Activated naive CD8-positive, alpha-beta T cell treated with anti-CD3 and anti-CD28 coated beads, Interleukin-2, amount 10 ng/mL, durations not matched to agents 7 days and 5 days (primary cell): ENCODE measurements around the gene NIPBL. TPM values are rescaled to one million over a fixed set of nuclear protein-coding genes. Genes with fewer than 3 reads are reported as not detected.
"Not testable (repeated sequence)": the region's sequence is repeated elsewhere in the genome, so short reads cannot be mapped to it uniquely, and the experiment has no call there.

ENCODE experiments used
- ATAC-seq: fragments of 150-1000 bp; cut with Tn5 transposase; one replicate; pipeline ENCODE4 v1.10.0; 2021; ENCODE audit warnings: low read depth, moderate library complexity
- POLR2A ChIA-PET: fragments of 350-600 bp; sonication (Branson Sonifier 250); formaldehyde crosslinking; loops from one replicate; lab custom pipeline; 2021; ENCODE audit warnings: antibody characterized with exemption; lab: Charles Lee
- DNase-seq: peaks from one replicate; pipeline ENCODE4 v3.0.0; 2021
- H3K27ac Mint-ChIP-seq: one replicate; pipeline ENCODE4 v1.8.0; 2022; ENCODE audit warnings: mild to moderate bottlenecking, mixed read lengths
- H3K27me3 Mint-ChIP-seq: one replicate; pipeline ENCODE4 v1.8.0; 2022; ENCODE audit warnings: mild to moderate bottlenecking, moderate library complexity, mixed read lengths
- H3K36me3 Mint-ChIP-seq: one replicate; pipeline ENCODE4 v1.8.0; 2021; ENCODE audit warnings: mild to moderate bottlenecking, mixed read lengths
- H3K4me1 Mint-ChIP-seq: one replicate; pipeline ENCODE4 v1.8.0; 2021; ENCODE audit warnings: mixed read lengths
- H3K4me3 Mint-ChIP-seq: one replicate; pipeline ENCODE4 v1.8.0; 2022; ENCODE audit warnings: mild to moderate bottlenecking, moderate library complexity, mixed read lengths
- H3K9me3 Mint-ChIP-seq: one replicate; pipeline ENCODE4 v1.8.0; 2021; ENCODE audit warnings: mixed read lengths
- total RNA-seq, 2 experiments: library from RNA; stranded (reverse); gene quantifications; one replicate each; pipeline ENCODE4 v1.2.3, GENCODE V29; 2021

Gene NIPBL
- total RNA-seq, 2 experiments from 2014 or later, result 70.3 to 77.7 TPM

DNA sequence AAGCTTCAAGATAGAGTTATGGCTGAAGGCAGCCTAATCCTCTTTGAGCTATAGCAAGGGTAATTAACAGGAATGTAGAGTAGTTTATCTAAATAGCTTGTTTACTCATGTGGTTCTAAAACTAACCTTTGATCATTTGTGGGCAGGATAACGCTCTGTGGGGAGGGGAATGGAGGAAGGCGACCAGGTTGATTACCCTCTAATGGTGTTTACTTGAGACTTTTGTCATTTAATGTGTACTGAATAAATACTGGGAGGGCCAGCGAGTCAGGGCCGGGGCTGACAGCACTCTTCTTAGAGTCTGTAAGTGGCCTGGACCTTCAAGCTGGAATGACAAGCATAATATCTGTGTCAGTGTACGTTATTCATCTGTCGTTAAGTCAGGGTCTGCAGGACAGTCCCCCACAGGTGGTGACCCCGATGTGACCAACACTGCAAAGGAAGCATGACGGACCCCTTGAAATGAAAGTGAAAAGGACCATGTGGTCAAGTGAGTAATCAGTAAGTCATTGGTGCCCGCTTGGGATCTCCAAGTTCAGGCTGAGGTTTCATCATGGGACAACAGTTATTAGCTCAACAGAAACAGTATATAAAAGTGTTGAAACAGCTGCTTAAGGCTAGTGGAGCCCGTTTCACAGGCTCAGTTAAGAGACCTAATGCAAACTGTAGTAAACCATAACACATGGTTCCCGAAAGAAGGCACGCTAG lies 210.1 kb downstream of the NIPBL start:
- no peaks in the 10 kb centered on the region for H3K27me3 Mint-ChIP-seq
- H3K4me1 Mint-ChIP-seq, result peaks cover 6% of the 10 kb centered on the region
- POLR2A ChIA-PET, result no interaction called here
- no peak for ATAC-seq
- no peak overlapping the region for H3K4me3 Mint-ChIP-seq
- H3K9me3 Mint-ChIP-seq, result peaks cover 2% of the 10 kb centered on the region
- peaks cover 32% of the 10 kb centered on the region for H3K36me3 Mint-ChIP-seq
- no peak overlapping the region for H3K27ac Mint-ChIP-seq
- no peak for DNase-seq

- ATAC-seq (no peak), DNase-seq (no peak)
- POLR2A ChIA-PET, result no interaction called here
- H3K9me3 Mint-ChIP-seq, result peaks cover 2% of the 10 kb centered on the region
- no peaks in the 10 kb centered on the region for H3K27me3 Mint-ChIP-seq
- no peak overlapping the region for H3K27ac Mint-ChIP-seq
- H3K4me3 Mint-ChIP-seq, result no peak overlapping the region
- H3K4me1 Mint-ChIP-seq, result peaks cover 6% of the 10 kb centered on the region
- H3K36me3 Mint-ChIP-seq, result peaks cover 30% of the 10 kb centered on the region
Observed at GRCh38 chr5:37088009-37088408, 211.4 kb downstream of the NIPBL start.

DNA sequence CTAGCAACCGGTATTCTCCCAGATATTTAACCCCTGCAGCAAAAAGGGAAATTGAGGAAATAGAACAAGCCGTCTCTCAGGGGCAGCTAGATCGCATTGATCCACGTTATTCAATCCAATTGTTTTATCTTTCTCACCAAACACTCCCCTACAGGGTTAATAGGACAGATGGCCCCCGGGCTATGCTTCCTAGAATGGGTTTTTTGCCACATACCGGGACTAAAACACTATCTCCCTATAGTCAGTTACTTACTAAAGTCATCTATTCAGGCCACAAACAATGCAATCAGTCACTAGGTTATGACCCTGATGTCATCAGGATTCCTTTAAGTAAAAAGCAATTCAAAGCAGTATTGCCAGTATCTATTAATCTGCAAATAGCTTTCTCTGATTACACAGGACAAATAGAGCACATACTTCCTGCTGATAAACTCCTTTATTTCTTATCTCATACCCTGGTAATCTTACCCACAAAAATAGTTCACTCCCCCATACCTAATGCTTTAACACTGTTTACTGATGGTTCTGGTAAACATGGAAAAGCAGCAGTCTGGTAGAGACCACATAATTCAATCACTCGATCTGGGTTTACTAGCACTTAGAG lies 213.7 kb downstream of the NIPBL start:
- Mint-ChIP-seq H3K27me3 (no peaks in the 10 kb centered on the region), H3K27ac (no peak overlapping the region), H3K4me1 (peaks cover 7% of the 10 kb centered on the region), H3K36me3 (peaks cover 27% of the 10 kb centered on the region), H3K4me3 (no peak overlapping the region), H3K9me3 (no peaks in the 10 kb centered on the region)
- POLR2A ChIA-PET, result no interaction called here
- ATAC-seq, result no peak
- no peak for DNase-seq

GRCh38 chr5:37090781-37091180 lies 214.2 kb downstream of the NIPBL start:
- POLR2A ChIA-PET, result no interaction called here
- Mint-ChIP-seq H3K36me3 (peaks cover 22% of the 10 kb centered on the region), H3K4me3 (no peak overlapping the region), H3K27ac (no peak overlapping the region), H3K9me3 (no peaks in the 10 kb centered on the region), H3K4me1 (peaks cover 7% of the 10 kb centered on the region), H3K27me3 (no peaks in the 10 kb centered on the region)
- DNase-seq (no peak), ATAC-seq (no peak)

GRCh38 chr5:37093795-37094194 lies 217.2 kb downstream of the NIPBL start:
- not testable (repeated sequence) for H3K4me1 Mint-ChIP-seq, H3K4me3 Mint-ChIP-seq

DNA sequence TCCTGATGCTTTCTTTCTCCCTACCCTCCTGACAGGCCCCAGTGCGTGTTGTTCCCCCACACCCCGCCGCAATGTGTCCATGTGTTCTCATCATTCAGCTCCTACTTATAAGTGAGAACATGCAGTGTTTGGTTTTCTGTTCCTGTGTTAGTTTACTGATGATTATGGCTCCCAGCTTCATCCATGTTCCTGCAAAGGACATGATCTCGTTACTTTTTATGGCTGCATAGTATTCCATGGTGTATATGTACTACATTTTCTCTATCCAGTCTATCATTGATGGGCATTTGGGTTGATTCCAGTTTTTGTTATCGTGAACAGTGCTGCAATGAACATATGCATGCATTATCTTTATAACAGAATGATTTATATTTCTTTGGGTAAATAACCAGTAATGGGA lies 222.7 kb downstream of the NIPBL start:
- DNase-seq, H3K27me3 Mint-ChIP-seq, H3K4me3 Mint-ChIP-seq, POLR2A ChIA-PET, ATAC-seq, H3K27ac Mint-ChIP-seq: not testable (repeated sequence)
- Mint-ChIP-seq H3K36me3 (peaks cover 66% of the 10 kb centered on the region), H3K4me1 (peaks cover 20% of the 10 kb centered on the region), H3K9me3 (peaks cover 37% of the 10 kb centered on the region)

More at GRCh38 chr5:37093795-37094194, 217.2 kb downstream of the NIPBL start:
- DNase-seq, H3K27me3 Mint-ChIP-seq, POLR2A ChIA-PET, H3K27ac Mint-ChIP-seq, ATAC-seq: not testable (repeated sequence)
- peaks cover 12% of the 10 kb centered on the region for H3K9me3 Mint-ChIP-seq
- H3K36me3 Mint-ChIP-seq, result peaks cover 36% of the 10 kb centered on the region

DNA sequence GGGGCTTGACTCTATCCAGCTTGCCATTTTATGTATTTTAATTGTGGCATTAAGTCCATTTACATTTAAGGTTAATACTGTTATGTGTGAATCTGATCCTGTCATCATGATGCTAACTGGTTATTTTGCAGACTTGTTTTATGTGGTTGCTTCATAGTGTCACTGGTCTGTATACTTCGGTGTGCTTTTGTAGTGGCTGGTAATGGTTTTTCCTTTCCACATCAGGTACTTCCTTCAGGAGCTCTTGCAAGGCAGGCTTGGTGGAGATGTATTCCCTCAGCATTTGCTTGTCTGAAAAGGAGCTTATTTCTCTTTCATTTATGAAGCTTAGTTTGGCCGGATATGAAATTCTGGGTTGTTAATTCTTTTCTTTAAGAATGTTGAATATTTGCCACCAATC lies 226.7 kb downstream of the NIPBL start:
- peak overlapping the region; percentile 47 for H3K4me3 Mint-ChIP-seq
- peaks cover 69% of the 10 kb centered on the region for H3K36me3 Mint-ChIP-seq
- H3K9me3 Mint-ChIP-seq, result peaks cover 26% of the 10 kb centered on the region
- POLR2A ChIA-PET, result no interaction called here
- H3K27ac Mint-ChIP-seq, result peak overlapping the region; percentile 35
- peaks cover 19% of the 10 kb centered on the region for H3K4me1 Mint-ChIP-seq
- ATAC-seq (no peak), DNase-seq (no peak)
- no peaks in the 10 kb centered on the region for H3K27me3 Mint-ChIP-seq

DNA sequence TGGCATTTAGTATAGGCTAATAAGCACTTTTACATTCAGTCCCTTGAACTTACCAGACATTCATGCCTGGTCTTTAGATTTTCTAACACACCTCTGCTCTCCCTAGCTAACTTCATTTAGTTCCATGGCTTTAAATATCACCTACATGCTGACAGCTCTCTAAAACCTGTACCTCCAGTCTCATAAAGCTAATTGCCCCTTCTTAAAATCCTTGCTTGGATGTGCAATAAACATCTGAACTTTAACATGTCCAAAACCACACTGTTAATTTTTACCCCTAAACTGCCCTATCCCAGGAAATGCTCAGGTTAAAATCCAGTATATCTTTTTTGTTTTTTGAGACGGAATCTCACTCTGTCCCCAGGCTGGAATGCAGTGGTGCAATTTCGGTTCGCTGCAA lies 232.8 kb downstream of the NIPBL start:
- no peaks in the 10 kb centered on the region for H3K27me3 Mint-ChIP-seq
- H3K4me1 Mint-ChIP-seq, result peaks cover 35% of the 10 kb centered on the region
- H3K27ac Mint-ChIP-seq, result no peak overlapping the region
- peaks cover 56% of the 10 kb centered on the region for H3K36me3 Mint-ChIP-seq
- POLR2A ChIA-PET, result interaction anchor here (1.2 kb wide), 1 partner anchor 233 kb away, joined by 4 read pairs; no protein-coding TSS in a partner anchor
- no peak overlapping the region for H3K4me3 Mint-ChIP-seq
- ATAC-seq, result no peak
- peaks cover 7% of the 10 kb centered on the region for H3K9me3 Mint-ChIP-seq
- DNase-seq, result no peak

- Mint-ChIP-seq H3K27ac (peak overlapping the region; percentile 72), H3K27me3 (no peaks in the 10 kb centered on the region), H3K36me3 (peaks cover 53% of the 10 kb centered on the region), H3K4me1 (peaks cover 35% of the 10 kb centered on the region), H3K4me3 (no peak overlapping the region), H3K9me3 (peaks cover 7% of the 10 kb centered on the region)
- DNase-seq (no peak), ATAC-seq (no peak)
- POLR2A ChIA-PET, result no interaction called here
Observed at GRCh38 chr5:37110135-37110534, 233.6 kb downstream of the NIPBL start.

DNA sequence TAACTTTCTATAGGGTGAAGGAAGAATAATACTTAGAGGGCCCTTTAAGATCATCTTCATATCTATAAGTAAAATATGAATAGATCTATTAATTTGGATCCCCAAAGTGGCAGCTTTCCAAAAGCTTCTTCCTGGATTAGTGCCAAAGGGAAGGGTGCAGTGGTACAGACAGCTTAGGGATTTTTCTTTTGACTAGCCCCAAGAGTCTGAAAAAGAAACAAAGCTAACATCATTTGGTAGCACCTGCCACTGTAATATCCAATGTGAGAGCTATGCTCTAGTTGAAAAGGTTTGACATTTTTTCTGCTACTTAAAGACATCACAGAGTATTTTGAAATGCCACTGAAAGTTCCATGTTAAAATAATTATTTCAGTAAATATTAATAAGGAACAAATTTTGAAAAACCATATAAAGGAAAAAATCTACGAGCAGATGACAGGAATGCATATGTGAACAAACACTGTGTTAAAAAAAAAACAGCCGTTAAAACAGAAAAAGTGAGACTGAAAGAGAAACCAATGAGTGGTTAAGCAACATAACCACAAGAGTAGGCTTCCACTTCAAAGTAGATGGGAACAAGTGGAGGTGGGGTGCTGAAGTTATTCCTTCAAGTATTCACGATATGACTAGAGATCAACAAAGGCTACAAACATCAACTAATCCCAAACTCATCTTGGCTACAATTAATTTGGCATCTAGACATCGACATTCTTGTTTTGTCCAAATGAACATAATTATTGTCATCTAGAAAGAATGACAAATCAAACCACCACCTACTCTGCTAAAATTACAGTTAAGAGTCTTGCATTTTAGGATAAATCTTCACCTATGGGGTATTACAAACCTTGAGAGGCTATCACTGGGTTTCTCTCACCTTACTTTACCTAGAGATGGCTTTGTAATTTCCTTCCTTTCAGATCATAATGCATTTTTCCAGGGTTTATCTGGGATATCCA lies 235.1 kb downstream of the NIPBL start:
- H3K27ac Mint-ChIP-seq, result peak overlapping the region; percentile 90
- ATAC-seq (peak; percentile 67), DNase-seq (no peak)
- H3K9me3 Mint-ChIP-seq, result peaks cover 7% of the 10 kb centered on the region
- H3K27me3 Mint-ChIP-seq, result no peaks in the 10 kb centered on the region
- H3K4me3 Mint-ChIP-seq, result peak overlapping the region; percentile 66
- H3K36me3 Mint-ChIP-seq, result peaks cover 50% of the 10 kb centered on the region
- H3K4me1 Mint-ChIP-seq, result peaks cover 35% of the 10 kb centered on the region
- POLR2A ChIA-PET, result interaction anchor here (0.6 to 1.2 kb wide), 3 partner anchors 36 to 267 kb away, joined by 3 to 6 read pairs (median 5); partner anchors contain the start of genes NUP155 and WDR70

DNA sequence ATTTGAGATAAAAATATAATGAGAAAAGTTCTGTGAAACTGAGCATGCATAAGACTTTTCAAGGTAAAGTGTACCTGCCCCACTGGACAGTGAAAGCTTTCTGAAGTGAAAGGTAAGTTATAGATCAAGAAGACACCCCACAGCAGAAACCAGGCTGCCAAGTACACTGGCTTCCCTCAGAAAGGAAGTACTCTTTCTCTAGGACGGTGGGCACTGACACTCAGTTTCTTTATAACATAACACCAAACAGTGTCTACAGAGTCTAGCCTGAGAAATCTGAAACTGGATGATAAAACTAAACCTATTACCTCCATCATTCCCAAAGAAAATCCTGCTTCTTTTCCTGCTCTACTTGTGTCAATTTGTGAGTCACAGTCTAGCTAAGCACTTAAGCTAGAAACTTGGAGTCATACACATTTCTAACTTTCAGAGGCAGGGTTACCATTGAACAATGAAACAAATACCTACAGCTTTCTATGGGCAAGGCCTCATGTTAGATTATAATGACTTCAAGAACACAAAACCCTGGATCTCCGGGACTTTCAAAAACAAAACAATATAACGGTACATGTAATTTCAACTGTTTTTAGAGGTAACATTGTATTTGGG lies 235.9 kb downstream of the NIPBL start:
- Mint-ChIP-seq H3K36me3 (peaks cover 47% of the 10 kb centered on the region), H3K27me3 (no peaks in the 10 kb centered on the region), H3K4me1 (peaks cover 36% of the 10 kb centered on the region), H3K27ac (peak overlapping the region; percentile 90), H3K4me3 (peak overlapping the region; percentile 66), H3K9me3 (peaks cover 7% of the 10 kb centered on the region)
- DNase-seq, result no peak
- peak; percentile 37 for ATAC-seq
- POLR2A ChIA-PET, result interaction anchor here (1.1 kb wide), 1 partner anchor 41 kb away, joined by 3 read pairs; no protein-coding TSS in a partner anchor
